Progenitor cell of endocrine pancreas (in vitro differentiated cells): ENCODE data around the gene BHMT2. TPM values are rescaled to one million over a fixed set of nuclear protein-coding genes. Genes with fewer than 3 reads are reported as not detected.

Experiments
- DNase-seq: peaks from one replicate; pipeline ENCODE4 v3.0.0; 2021; ENCODE audit warnings: low spot score; ENCODE audit not compliant: unreplicated experiment
- H3K27ac Mint-ChIP-seq: 2 replicates; pipeline ENCODE4 v1.8.0; 2021; ENCODE audit warnings: mild to moderate bottlenecking, moderate library complexity, mixed read lengths
- H3K27me3 Mint-ChIP-seq: 2 replicates; pipeline ENCODE4 v1.8.0; 2021; ENCODE audit warnings: mixed read lengths
- H3K36me3 Mint-ChIP-seq: 2 replicates; pipeline ENCODE4 v1.8.0; 2022; ENCODE audit warnings: mixed read lengths; ENCODE audit not compliant: insufficient read depth
- H3K4me1 Mint-ChIP-seq: 2 replicates; pipeline ENCODE4 v1.8.0; 2021; ENCODE audit warnings: low read depth, mixed read lengths
- H3K4me3 Mint-ChIP-seq: 2 replicates; pipeline ENCODE4 v1.8.0; 2021; ENCODE audit warnings: low read depth, mild to moderate bottlenecking, moderate library complexity, mixed read lengths
- H3K9me3 Mint-ChIP-seq: 2 replicates; pipeline ENCODE4 v1.8.0; 2021; ENCODE audit warnings: low read depth, mixed read lengths
- total RNA-seq: library from RNA; stranded (reverse); gene quantifications from 2 replicates; pipeline ENCODE4 v1.2.1, GENCODE V29; 2021
- TF ChIP-seq, protein P1 (sequence below): fragments of 200-600 bp; sonication (generic); IDR thresholded peaks from one replicate; pipeline ENCODE4 v1.5.0; 2021; ENCODE audit warnings: antibody characterized with exemption, mild to moderate bottlenecking; ENCODE audit not compliant: unreplicated experiment

Gene BHMT2
- total RNA-seq, 1 donor from 2014 or later = 1.2 TPM

DNA sequence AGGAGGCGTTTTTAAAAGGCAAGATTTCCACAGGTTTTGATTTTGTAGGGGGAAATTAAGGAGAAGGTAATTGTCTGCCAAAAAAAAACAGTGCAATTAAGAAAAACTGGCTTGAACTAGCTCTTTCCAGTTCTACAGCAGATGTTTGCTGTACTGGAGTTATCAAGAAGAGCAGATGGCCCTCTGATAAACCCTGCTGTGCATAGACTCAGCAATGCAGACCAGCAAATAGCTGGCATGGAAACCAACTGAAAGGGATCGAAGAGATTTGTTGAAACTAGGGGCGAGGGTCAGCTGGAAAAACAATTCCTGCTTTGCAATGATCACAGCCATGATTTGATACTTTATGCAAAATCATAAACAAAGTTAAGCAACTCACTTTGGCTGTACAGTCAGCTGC lies 24.2 kb downstream of the BHMT2 start:
- Mint-ChIP-seq H3K4me1 (peaks cover 20% of the 10 kb centered on the region), H3K27me3 (no peaks in the 10 kb centered on the region), H3K9me3 (peaks cover 7% of the 10 kb centered on the region), H3K36me3 (peaks cover 2% of the 10 kb centered on the region), H3K4me3 (peak overlapping the region; percentile 4), H3K27ac (peak overlapping the region; percentile 57)
- TF ChIP-seq, protein P1, sequence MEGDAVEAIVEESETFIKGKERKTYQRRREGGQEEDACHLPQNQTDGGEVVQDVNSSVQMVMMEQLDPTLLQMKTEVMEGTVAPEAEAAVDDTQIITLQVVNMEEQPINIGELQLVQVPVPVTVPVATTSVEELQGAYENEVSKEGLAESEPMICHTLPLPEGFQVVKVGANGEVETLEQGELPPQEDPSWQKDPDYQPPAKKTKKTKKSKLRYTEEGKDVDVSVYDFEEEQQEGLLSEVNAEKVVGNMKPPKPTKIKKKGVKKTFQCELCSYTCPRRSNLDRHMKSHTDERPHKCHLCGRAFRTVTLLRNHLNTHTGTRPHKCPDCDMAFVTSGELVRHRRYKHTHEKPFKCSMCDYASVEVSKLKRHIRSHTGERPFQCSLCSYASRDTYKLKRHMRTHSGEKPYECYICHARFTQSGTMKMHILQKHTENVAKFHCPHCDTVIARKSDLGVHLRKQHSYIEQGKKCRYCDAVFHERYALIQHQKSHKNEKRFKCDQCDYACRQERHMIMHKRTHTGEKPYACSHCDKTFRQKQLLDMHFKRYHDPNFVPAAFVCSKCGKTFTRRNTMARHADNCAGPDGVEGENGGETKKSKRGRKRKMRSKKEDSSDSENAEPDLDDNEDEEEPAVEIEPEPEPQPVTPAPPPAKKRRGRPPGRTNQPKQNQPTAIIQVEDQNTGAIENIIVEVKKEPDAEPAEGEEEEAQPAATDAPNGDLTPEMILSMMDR = no peak
- no peak for DNase-seq

GRCh38 chr5:79105868-79106267 lies 36.3 kb downstream of the BHMT2 start:
- peaks cover 12% of the 10 kb centered on the region for H3K27me3 Mint-ChIP-seq
- no peak for DNase-seq
- H3K36me3 Mint-ChIP-seq = no peaks in the 10 kb centered on the region
- no peak overlapping the region for H3K4me3 Mint-ChIP-seq
- H3K4me1 Mint-ChIP-seq = peaks cover 15% of the 10 kb centered on the region
- no peak overlapping the region for H3K27ac Mint-ChIP-seq
- H3K9me3 Mint-ChIP-seq = peaks cover 6% of the 10 kb centered on the region
- TF ChIP-seq, protein P1 = no peak

DNA sequence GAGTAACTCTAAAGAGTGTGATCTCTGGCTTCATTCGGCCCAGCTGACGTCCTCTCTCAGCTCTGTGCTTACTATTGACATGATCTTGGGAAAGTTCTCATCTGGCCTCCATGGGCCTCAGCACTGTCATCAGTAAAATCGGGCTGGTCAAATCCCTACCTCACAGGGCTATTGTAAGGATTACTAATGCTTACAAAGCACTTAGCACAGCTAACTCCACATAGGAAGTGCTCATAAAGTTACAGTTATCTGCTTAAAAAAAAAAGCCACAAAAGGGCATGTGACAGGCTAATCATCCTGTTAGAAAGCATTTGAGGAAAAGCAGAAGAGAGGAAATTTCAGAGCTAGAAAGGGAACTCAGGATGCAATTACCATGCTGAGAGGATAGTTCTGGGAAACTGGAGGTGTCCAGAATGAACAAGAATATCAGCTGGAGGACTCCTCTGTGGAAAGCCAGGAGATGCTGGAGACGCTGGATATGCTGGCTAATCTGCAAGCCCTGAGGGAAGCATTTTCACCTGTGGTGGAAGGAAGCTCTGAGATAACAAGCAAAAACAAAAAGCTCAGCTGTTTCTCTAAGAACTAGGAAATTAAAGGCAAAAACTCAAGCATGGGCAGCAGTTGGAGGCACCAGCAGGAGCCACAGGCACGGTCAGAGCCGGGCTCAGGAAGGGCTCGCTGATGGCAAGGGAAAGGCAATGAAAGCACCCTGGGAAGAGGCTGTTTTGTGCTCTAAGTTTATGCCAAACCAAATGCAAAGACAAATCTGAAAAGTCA lies 37.6 kb downstream of the BHMT2 start:
- Mint-ChIP-seq H3K27ac (no peak overlapping the region), H3K4me3 (no peak overlapping the region), H3K4me1 (peaks cover 21% of the 10 kb centered on the region), H3K9me3 (no peaks in the 10 kb centered on the region), H3K27me3 (peaks cover 26% of the 10 kb centered on the region), H3K36me3 (no peaks in the 10 kb centered on the region)
- TF ChIP-seq, protein P1 = no peak
- no peak for DNase-seq

DNA sequence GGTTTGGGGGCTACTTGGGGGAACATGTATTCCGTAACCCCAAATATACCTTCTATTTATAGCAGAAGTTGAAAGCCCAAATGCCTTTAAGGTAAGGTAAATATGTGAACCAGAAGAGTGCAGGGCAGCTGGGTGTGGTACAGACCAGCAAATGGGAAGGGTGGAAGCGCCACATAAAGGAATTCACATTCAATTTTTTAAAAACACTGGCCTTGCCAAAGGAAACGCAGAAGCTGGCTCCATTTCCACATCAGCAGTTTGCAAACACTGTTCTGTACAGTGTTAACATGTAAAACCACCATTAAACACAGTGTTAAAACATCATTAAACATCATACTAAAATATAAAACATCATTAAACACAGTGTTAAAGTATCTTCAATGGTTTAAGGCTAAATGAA lies 38.5 kb downstream of the BHMT2 start:
- no peaks in the 10 kb centered on the region for H3K36me3 Mint-ChIP-seq
- H3K4me3 Mint-ChIP-seq = no peak overlapping the region
- H3K9me3 Mint-ChIP-seq = no peaks in the 10 kb centered on the region
- H3K4me1 Mint-ChIP-seq = peaks cover 21% of the 10 kb centered on the region
- TF ChIP-seq, protein P1 = no peak
- peaks cover 34% of the 10 kb centered on the region for H3K27me3 Mint-ChIP-seq
- no peak for DNase-seq
- no peak overlapping the region for H3K27ac Mint-ChIP-seq

DNA sequence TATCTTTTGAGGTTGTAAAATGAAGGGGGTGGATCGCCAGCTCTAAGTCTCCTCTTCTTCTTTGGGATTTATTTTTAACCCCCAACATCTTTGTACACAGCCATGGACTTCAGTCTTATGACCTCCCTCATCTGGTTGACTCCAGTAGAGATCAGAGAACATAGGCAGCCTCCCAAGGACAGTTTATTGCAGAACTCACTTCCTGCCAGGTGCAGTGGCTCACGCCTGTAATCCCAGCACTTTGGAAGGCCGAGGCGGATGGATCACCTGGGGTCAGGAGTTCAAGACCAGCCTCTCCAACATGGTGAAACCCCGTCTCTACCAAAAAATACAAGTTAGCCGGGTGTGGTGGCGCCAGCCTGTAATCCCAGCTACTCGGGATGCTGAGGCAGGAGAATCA lies 39.2 kb downstream of the BHMT2 start:
- TF ChIP-seq, protein P1 = no peak
- H3K4me3 Mint-ChIP-seq = no peak overlapping the region
- H3K27me3 Mint-ChIP-seq = peaks cover 41% of the 10 kb centered on the region
- H3K27ac Mint-ChIP-seq = no peak overlapping the region
- no peaks in the 10 kb centered on the region for H3K9me3 Mint-ChIP-seq
- H3K36me3 Mint-ChIP-seq = no peaks in the 10 kb centered on the region
- peaks cover 21% of the 10 kb centered on the region for H3K4me1 Mint-ChIP-seq
- DNase-seq = no peak
